Gastroesophageal sphincter (tissue), 4 donors: ENCODE data around the gene NTRK3. TPM values are rescaled to one million over a fixed set of nuclear protein-coding genes. Genes with fewer than 3 reads are reported as not detected.

ENCODE experiments used
- ATAC-seq: fragments of 150-250 bp; one replicate; pipeline ENCODE4 v1.9.1; 2016; ENCODE audit warnings: mild to moderate bottlenecking, moderate library complexity
- H3K27ac ChIP-seq, 4 donors: fragments of 200-600 bp; sonication (generic) in 3 of 4; 1 replicate in 3 of 4; 2 replicates in 1 of 4; pipeline ENCODE4 v1.5.1; 2016 to 2019
- H3K27me3 ChIP-seq: fragments of 200-600 bp; sonication (generic); one replicate; pipeline ENCODE4 v1.5.1; 2019
- H3K36me3 ChIP-seq, 2 donors: fragments of 200-600 bp; sonication (generic); one replicate each; pipeline ENCODE4 v1.5.1; 2019; ENCODE audit warnings: control low read depth in 1 of 2
- H3K4me1 ChIP-seq, 3 donors: fragments of 200-600 bp; sonication (generic); 1 replicate in 2 of 3; 2 replicates in 1 of 3; pipeline ENCODE4 v1.5.1; 2016 to 2019; ENCODE audit warnings: control low read depth in 2 of 3
- H3K4me3 ChIP-seq, 2 donors: fragments of 200-600 bp; sonication (generic); one replicate each; pipeline ENCODE4 v1.5.1; 2019; ENCODE audit warnings: mild to moderate bottlenecking in 1 of 2, moderate library complexity in 1 of 2
- H3K9me3 ChIP-seq, 3 donors: fragments of 200-600 bp; sonication (generic); one replicate each; pipeline ENCODE4 v1.5.1; 2017 to 2019; ENCODE audit warnings: control low read depth in 2 of 3
- CTCF ChIP-seq, 4 experiments: fragments of 200-600 bp in 2 of 4; fragments of 450-650 bp in 2 of 4; sonication (generic) in 1 of 4; IDR thresholded peaks; one replicate each; pipeline ENCODE4 v1.5.1; 2017 to 2019; ENCODE audit warnings: antibody characterized with exemption in 4 of 4, mild to moderate bottlenecking in 2 of 4, moderate library complexity in 2 of 4
- EP300 ChIP-seq: sonication (generic); formaldehyde crosslinking; IDR thresholded peaks from one replicate; pipeline ENCODE4 v1.6.1; 2017; ENCODE audit warnings: antibody characterized with exemption, mild to moderate bottlenecking
- POLR2A ChIP-seq, 2 donors: fragments of 450-650 bp; IDR thresholded peaks; one replicate each; pipeline ENCODE4 v1.6.1; 2017; ENCODE audit warnings: antibody characterized with exemption in 2 of 2, mild to moderate bottlenecking in 2 of 2, moderate library complexity in 1 of 2
- POLR2AphosphoS5 ChIP-seq: sonication (generic); formaldehyde crosslinking; IDR thresholded peaks from one replicate; pipeline ENCODE4 v1.6.1; 2017; ENCODE audit warnings: antibody characterized with exemption
- WGBS, 2 donors: methylation state at CpG; one replicate each; pipeline ENCODE4 v1.1.5; 2018; ENCODE audit warnings: low coverage in 1 of 2; 5-methylcytosine and 5-hydroxymethylcytosine counted together
- total RNA-seq, 4 donors: library from RNA; depleted of rRNA; stranded (reverse); fragments of >200 nt; gene quantifications; one replicate each; pipeline ENCODE4 v1.1.0, GENCODE V29; 2016

The NTRK3 gene
- total RNA-seq, 4 donors from 2014 or later, result 0.47 to 4.3 (median 1.5) TPM

- Histone ChIP-seq H3K27me3 (peaks cover 17% of the 10 kb centered on the region), H3K4me1 (no peaks in the 10 kb centered on the region), H3K9me3 (no peaks in the 10 kb centered on the region), H3K27ac (no peak overlapping the region), H3K4me3 (no peak overlapping the region), H3K36me3 (no peaks in the 10 kb centered on the region)
- ATAC-seq, result no peak
- 82 to 93% methylated on average over 2 of the region's 3 CpGs for WGBS, 2 donors
- TF ChIP-seq EP300 (no peak), CTCF (IDR thresholded peaks at IDR 0.05) (no peak)
These were observed 77.0 kb downstream of the NTRK3 start for GRCh38 chr15:88179562-88179961.

- H3K4me3 ChIP-seq, result no peak overlapping the region
- ATAC-seq, result no peak
- peaks cover 10% of the 10 kb centered on the region for H3K27me3 ChIP-seq
- no peaks in the 10 kb centered on the region for H3K4me1 ChIP-seq
- TF ChIP-seq POLR2AphosphoS5 (no peak), EP300 (no peak), CTCF (IDR thresholded peaks at IDR 0.05) (no peak)
- no peak overlapping the region for H3K27ac ChIP-seq
- WGBS, 2 donors, result 78 to 83% methylated on average over 5 of the region's 5 CpGs
- H3K9me3 ChIP-seq, result no peaks in the 10 kb centered on the region
- H3K36me3 ChIP-seq, result no peaks in the 10 kb centered on the region
These were observed 77.9 kb downstream of the NTRK3 start for GRCh38 chr15:88178631-88179030.

GRCh38 chr15:88177451-88177850 lies 79.1 kb downstream of the NTRK3 start:
- H3K4me3 ChIP-seq, result no peak overlapping the region
- peaks cover 2% of the 10 kb centered on the region for H3K27me3 ChIP-seq
- WGBS, 2 donors, result 32 to 58% methylated on average over 1 of the region's 1 CpG
- ATAC-seq, result no peak
- no peaks in the 10 kb centered on the region for H3K4me1 ChIP-seq
- TF ChIP-seq EP300 (no peak), POLR2AphosphoS5 (no peak), POLR2A (IDR thresholded peaks at IDR 0.05) (no peak), CTCF (IDR thresholded peaks at IDR 0.05) (no peak)
- no peaks in the 10 kb centered on the region for H3K36me3 ChIP-seq
- H3K9me3 ChIP-seq, result no peaks in the 10 kb centered on the region
- no peak overlapping the region for H3K27ac ChIP-seq

- TF ChIP-seq CTCF (IDR thresholded peaks at IDR 0.05) (no peak), POLR2AphosphoS5 (no peak), POLR2A (IDR thresholded peaks at IDR 0.05) (no peak), EP300 (no peak)
- Histone ChIP-seq H3K36me3 (no peaks in the 10 kb centered on the region), H3K4me3 (no peak overlapping the region), H3K27ac (no peak overlapping the region), H3K9me3 (no peaks in the 10 kb centered on the region), H3K27me3 (peaks cover 10% of the 10 kb centered on the region), H3K4me1 (no peaks in the 10 kb centered on the region)
- ATAC-seq, result no peak
- WGBS, 2 donors, result 57 to 77% methylated on average over 3 to 4 of the region's 4 CpGs
These were observed 82.0 kb downstream of the NTRK3 start for GRCh38 chr15:88174571-88174970.

- peaks cover 4% of the 10 kb centered on the region for H3K27me3 ChIP-seq
- no peaks in the 10 kb centered on the region for H3K4me1 ChIP-seq
- ATAC-seq, result no peak
- TF ChIP-seq CTCF (IDR thresholded peaks at IDR 0.05) (no peak), POLR2A (IDR thresholded peaks at IDR 0.05) (no peak), POLR2AphosphoS5 (no peak), EP300 (no peak)
- H3K9me3 ChIP-seq, result no peaks in the 10 kb centered on the region
- no peaks in the 10 kb centered on the region for H3K36me3 ChIP-seq
- no peak overlapping the region for H3K27ac ChIP-seq
- 39 to 53% methylated on average over 4 to 5 of the region's 9 CpGs for WGBS, 2 donors
- H3K4me3 ChIP-seq, result no peak overlapping the region
These were observed 90.2 kb downstream of the NTRK3 start for GRCh38 chr15:88166082-88166993.
